ENCODE results near the gene MAP3K20. TPM values are rescaled to one million over a fixed set of nuclear protein-coding genes. Genes with fewer than 3 reads are reported as not detected.

Gene MAP3K20
- total RNA-seq, 1 donor from 2014 or later: 18.0 TPM

- Mint-ChIP-seq H3K4me3 (no peak overlapping the region), H3K27ac (no peak overlapping the region), H3K9me3 (no peaks in the 10 kb centered on the region)
Observed at GRCh38 chr2:173221937-173222594, 146.4 kb downstream of the MAP3K20 start.

GRCh38 chr2:173223871-173224270 lies 148.2 kb downstream of the MAP3K20 start:
- Mint-ChIP-seq H3K4me1 (peaks cover 49% of the 10 kb centered on the region), H3K27me3 (ENCODE audit: insufficient read depth, low read depth) (peaks cover 2% of the 10 kb centered on the region), H3K4me3 (no peak overlapping the region), H3K9me3 (no peaks in the 10 kb centered on the region), H3K27ac (peak overlapping the region; percentile 42), H3K36me3 (peaks cover 4% of the 10 kb centered on the region)
- no peak overlapping the region for H3K9ac ChIP-seq
- H2AFZ ChIP-seq (replicated peaks): no peak overlapping the region
- H3F3A ChIP-seq (ENCODE audit: low read depth): peaks cover under 1% of the 10 kb centered on the region
- H3K36me3 ChIP-seq: no peaks in the 10 kb centered on the region
- H4K20me1 ChIP-seq (ENCODE audit: low read depth): no peaks in the 10 kb centered on the region
- peaks cover 28% of the 10 kb centered on the region for H3K4me1 ChIP-seq
- H3K4me3 ChIP-seq: no peak overlapping the region
- H3K9me3 ChIP-seq (ENCODE audit: low read depth): no peaks in the 10 kb centered on the region
- no peak for TF ChIP-seq EZH2phosphoT487 (IDR thresholded peaks at IDR 0.05)
- TF ChIP-seq CTCF (IDR thresholded peaks at IDR 0.05): no peak
- no peak for TF ChIP-seq EZH2 (IDR thresholded peaks at IDR 0.05)
- no peaks in the 10 kb centered on the region for H3K79me2 ChIP-seq (ENCODE audit: low read depth)
- no peaks in the 10 kb centered on the region for H3K27me3 ChIP-seq
- DNase-seq (ENCODE audit: low spot score): no peak
- H3K27ac ChIP-seq: no peak overlapping the region
- H3K4me2 ChIP-seq: no peak overlapping the region

More at GRCh38 chr2:173221937-173222594, 146.4 kb downstream of the MAP3K20 start:
- H3K4me3 ChIP-seq: no peak overlapping the region
- no peak overlapping the region for H2AFZ ChIP-seq (replicated peaks)
- Mint-ChIP-seq H3K4me1 (peaks cover 55% of the 10 kb centered on the region), H3K27me3 (ENCODE audit: insufficient read depth, low read depth) (peaks cover 3% of the 10 kb centered on the region), H3K36me3 (peaks cover 4% of the 10 kb centered on the region)
- H3K27me3 ChIP-seq: no peaks in the 10 kb centered on the region
- peaks cover 38% of the 10 kb centered on the region for H3K4me1 ChIP-seq
- no peak for TF ChIP-seq EZH2phosphoT487 (IDR thresholded peaks at IDR 0.05)
- no peak for TF ChIP-seq CTCF (IDR thresholded peaks at IDR 0.05)
- no peak for TF ChIP-seq EZH2 (IDR thresholded peaks at IDR 0.05)
- DNase-seq (ENCODE audit: low spot score): no peak
- no peaks in the 10 kb centered on the region for H3K36me3 ChIP-seq
- H3K79me2 ChIP-seq (ENCODE audit: low read depth): no peaks in the 10 kb centered on the region
- no peaks in the 10 kb centered on the region for H4K20me1 ChIP-seq (ENCODE audit: low read depth)
- H3K9me3 ChIP-seq (ENCODE audit: low read depth): no peaks in the 10 kb centered on the region
- no peak overlapping the region for H3K27ac ChIP-seq
- peaks cover 13% of the 10 kb centered on the region for H3F3A ChIP-seq (ENCODE audit: low read depth)
- H3K9ac ChIP-seq: no peak overlapping the region
- H3K4me2 ChIP-seq: no peak overlapping the region

GRCh38 chr2:173226899-173227698 lies 151.5 kb downstream of the MAP3K20 start:
- Mint-ChIP-seq H3K4me1 (peaks cover 38% of the 10 kb centered on the region), H3K36me3 (peaks cover 1% of the 10 kb centered on the region), H3K27ac (no peak overlapping the region), H3K4me3 (no peak overlapping the region), H3K27me3 (ENCODE audit: insufficient read depth, low read depth) (no peaks in the 10 kb centered on the region), H3K9me3 (no peaks in the 10 kb centered on the region)
- no peak overlapping the region for H3K9ac ChIP-seq
- no peak overlapping the region for H3K27ac ChIP-seq
- TF ChIP-seq CTCF (IDR thresholded peaks at IDR 0.05) (no peak), EZH2phosphoT487 (IDR thresholded peaks at IDR 0.05) (no peak), EZH2 (IDR thresholded peaks at IDR 0.05) (no peak)
- peaks cover 13% of the 10 kb centered on the region for H3K4me1 ChIP-seq
- H2AFZ ChIP-seq (replicated peaks): no peak overlapping the region
- no peak overlapping the region for H3K4me3 ChIP-seq
- H3K79me2 ChIP-seq (ENCODE audit: low read depth): no peaks in the 10 kb centered on the region
- H3F3A ChIP-seq (ENCODE audit: low read depth): no peaks in the 10 kb centered on the region
- H3K4me2 ChIP-seq: no peak overlapping the region
- H3K36me3 ChIP-seq: no peaks in the 10 kb centered on the region
- no peaks in the 10 kb centered on the region for H3K27me3 ChIP-seq
- H3K9me3 ChIP-seq (ENCODE audit: low read depth): no peaks in the 10 kb centered on the region
- DNase-seq (ENCODE audit: low spot score): peak; percentile 16
- no peaks in the 10 kb centered on the region for H4K20me1 ChIP-seq (ENCODE audit: low read depth)

Data from neural progenitor cell (in vitro differentiated cells).